G401.6 (cell line): Measurements from ENCODE around the gene VSIR.

Experiments used
- FAIRE-seq: peaks from 2 replicates; lab custom pipeline; 2012; peaks lifted over from hg19 to GRCh38; lab: Jason Lieb, UNC

Gene VSIR

GRCh38 chr10:71727738-71728737, 45.3 kb downstream of the VSIR start:
- no peak for FAIRE-seq

- FAIRE-seq: no peak
Observed at GRCh38 chr10:71727105-71727737, 46.1 kb downstream of the VSIR start.

- no peak for FAIRE-seq
Observed at GRCh38 chr10:71726580-71727104, 46.7 kb downstream of the VSIR start.

GRCh38 chr10:71725998-71726579, 47.2 kb downstream of the VSIR start:
- FAIRE-seq: no peak

- no peak for FAIRE-seq
Observed at GRCh38 chr10:71725249-71725648, 48.1 kb downstream of the VSIR start.

GRCh38 chr10:71724539-71724938, 48.8 kb downstream of the VSIR start:
- no peak for FAIRE-seq

- no peak for FAIRE-seq
Observed at GRCh38 chr10:71723311-71723710, 50.0 kb downstream of the VSIR start.

GRCh38 chr10:71722849-71723248, 50.5 kb downstream of the VSIR start:
- FAIRE-seq: no peak

GRCh38 chr10:71721313-71721712, 52.0 kb downstream of the VSIR start:
- no peak for FAIRE-seq

- FAIRE-seq: no peak
Observed at GRCh38 chr10:71720288-71720687, 53.0 kb downstream of the VSIR start.

GRCh38 chr10:71719464-71720201, 53.7 kb downstream of the VSIR start, which contains the start of gene C10orf105:
C10orf105 (minus strand) TSS chr10:71719778; CDS start chr10:71716337, 3,441 bp downstream.
- no peak for FAIRE-seq

- FAIRE-seq: no peak
Observed at GRCh38 chr10:71719042-71719441, 54.3 kb downstream of the VSIR start.

- FAIRE-seq: no peak
Observed at GRCh38 chr10:71718165-71718698, 55.1 kb downstream of the VSIR start.

GRCh38 chr10:71717551-71717951, 55.8 kb downstream of the VSIR start:
- no peak for FAIRE-seq

GRCh38 chr10:71717056-71717455, 56.3 kb downstream of the VSIR start:
- FAIRE-seq: no peak

- FAIRE-seq: no peak
Observed at GRCh38 chr10:71716426-71716825, 56.9 kb downstream of the VSIR start.

- no peak for FAIRE-seq
Observed at GRCh38 chr10:71715860-71716259, 57.5 kb downstream of the VSIR start.

- no peak for FAIRE-seq
Observed at GRCh38 chr10:71715026-71715425, 58.3 kb downstream of the VSIR start.

- no peak for FAIRE-seq
Observed at GRCh38 chr10:71714592-71714991, 58.7 kb downstream of the VSIR start.

GRCh38 chr10:71714031-71714410, 59.3 kb downstream of the VSIR start:
- FAIRE-seq: no peak

GRCh38 chr10:71713135-71714030, 59.9 kb downstream of the VSIR start:
- FAIRE-seq: no peak
